IMR-90 (cell line): ENCODE data around the gene DCC.

ENCODE experiments used
- CEBPB ChIP-seq: IDR thresholded peaks from 2 replicates; pipeline ENCODE4 v1.6.1; 2012; ENCODE audit warnings: low read depth, low read length, improper control_type of control experiment
- CTCF ChIP-seq: conservative IDR thresholded peaks from 2 replicates; pipeline ENCODE4 v1.5.1; 2012; ENCODE audit warnings: mild to moderate bottlenecking, low read depth, low read length, improper control_type of control experiment
- MXI1 ChIP-seq: IDR thresholded peaks from 2 replicates; pipeline ENCODE4 v1.6.1; 2012; ENCODE audit warnings: low read depth, mild to moderate bottlenecking, low read length, moderate library complexity, borderline replicate concordance
- POLR2A ChIP-seq: IDR thresholded peaks from 2 replicates; pipeline ENCODE4 v1.6.1; 2012; ENCODE audit warnings: mild to moderate bottlenecking, low read depth, low read length
- RAD21 ChIP-seq: IDR thresholded peaks from 2 replicates; pipeline ENCODE4 v1.6.1; 2012; ENCODE audit warnings: low read length, improper control_type of control experiment
- RCOR1 ChIP-seq: IDR thresholded peaks from 2 replicates; pipeline ENCODE4 v1.6.1; 2012; ENCODE audit warnings: mild to moderate bottlenecking, low read length, improper control_type of control experiment; ENCODE audit not compliant: insufficient replicate concordance
- RFX5 ChIP-seq: IDR thresholded peaks from 2 replicates; pipeline ENCODE4 v1.8.0; 2012; ENCODE audit warnings: low read depth, mild to moderate bottlenecking, low read length, moderate library complexity
- USF2 ChIP-seq: fragments of 150-350 bp; IDR thresholded peaks from 2 replicates; pipeline ENCODE4 v1.6.1; 2017; ENCODE audit warnings: mild to moderate bottlenecking, antibody characterized with exemption, low read length, low read depth

GRCh38 chr18:52667463-52668065 lies 327.6 kb downstream of the DCC start:
- TF ChIP-seq CTCF: no peak
- no peak for TF ChIP-seq POLR2A
- no peak for TF ChIP-seq RCOR1
- no peak for TF ChIP-seq RFX5
- TF ChIP-seq USF2: no peak
- no peak for TF ChIP-seq RAD21
- TF ChIP-seq CEBPB: no peak
- no peak for TF ChIP-seq MXI1
